Brain microvascular endothelial cell (primary cell): Measurements from ENCODE around the gene JAG2.

ENCODE experiments used
- DNase-seq: peaks from one replicate; pipeline ENCODE4 v3.0.0-alpha.2; 2020
- H3K27ac ChIP-seq: fragments of 250-450 bp; sonication (Bioruptor Pico); 2 replicates; pipeline ENCODE4 v1.5.1; 2020; ENCODE audit warnings: mild to moderate bottlenecking, moderate library complexity
- H3K27me3 ChIP-seq: fragments of 250-450 bp; sonication (Bioruptor Pico); replicated peaks from 2 replicates; pipeline ENCODE4 v1.5.1; 2020; ENCODE audit warnings: mild to moderate bottlenecking
- H3K36me3 ChIP-seq: fragments of 250-450 bp; sonication (Bioruptor Pico); replicated peaks from 2 replicates; pipeline ENCODE4 v1.5.1; 2020; ENCODE audit warnings: mild to moderate bottlenecking
- H3K4me3 ChIP-seq: 2 replicates; pipeline ENCODE4 v1.5.1; 2011; ENCODE audit warnings: low read depth, mild to moderate bottlenecking, control low read depth, low read length, moderate library complexity
- CTCF ChIP-seq: IDR thresholded peaks from 2 replicates; pipeline ENCODE4 v1.5.1; 2011; ENCODE audit warnings: low read depth, mild to moderate bottlenecking, moderate library complexity, low read length, control low read depth, inconsistent platforms; ENCODE audit errors: missing control alignments
- in situ Hi-C: cut with HindIII; loops from 2 replicates; pipeline ENCODE4 v1.10.0; 2017; ENCODE audit warnings: low sequenced_read_pairs, low pct_ligation_motif_present

The JAG2 gene

GRCh38 chr14:105168496-105168978 is at the start of gene JAG2:
Gene JAG2 (minus strand): TSS chr14:105168776. CDS start chr14:105168420, 356 bp downstream.
- H3K36me3 ChIP-seq = no peaks in the 10 kb centered on the region
- H3K27ac ChIP-seq = no peak within 1 kb of the TSS
- H3K4me3 ChIP-seq = no peak within 1 kb of the TSS
- H3K27me3 ChIP-seq = peaks cover 17% of the 10 kb centered on the region
- peak; percentile 12 for DNase-seq
- in situ Hi-C loops = no loop called here
- TF ChIP-seq CTCF = no peak

DNA sequence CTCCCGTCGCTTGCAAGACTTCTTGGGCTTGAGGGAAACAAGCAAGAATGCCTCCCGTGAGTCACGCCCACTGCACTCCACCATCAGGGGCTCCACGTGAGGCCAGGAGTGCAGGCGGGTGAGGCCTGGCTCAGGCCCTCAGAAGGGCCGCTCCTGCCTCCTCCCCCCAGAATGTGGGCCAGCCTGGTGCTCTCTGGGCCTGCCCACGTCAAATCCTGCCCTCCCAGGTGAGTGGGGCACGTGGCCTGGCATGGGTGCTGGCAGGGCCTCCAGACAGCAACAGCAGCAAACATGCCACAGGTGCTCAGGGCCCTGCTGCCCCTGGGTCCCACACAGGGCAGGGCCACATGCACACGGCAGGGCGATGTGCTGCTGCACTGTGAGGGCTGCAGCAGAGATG is 49.2 kb upstream of the JAG2 start:
- H3K36me3 ChIP-seq = peaks cover 22% of the 10 kb centered on the region
- TF ChIP-seq CTCF = no peak
- H3K4me3 ChIP-seq = no peak overlapping the region
- H3K27ac ChIP-seq = no peak overlapping the region
- DNase-seq = no peak
- H3K27me3 ChIP-seq = no peaks in the 10 kb centered on the region
- in situ Hi-C loops = no loop called here

DNA sequence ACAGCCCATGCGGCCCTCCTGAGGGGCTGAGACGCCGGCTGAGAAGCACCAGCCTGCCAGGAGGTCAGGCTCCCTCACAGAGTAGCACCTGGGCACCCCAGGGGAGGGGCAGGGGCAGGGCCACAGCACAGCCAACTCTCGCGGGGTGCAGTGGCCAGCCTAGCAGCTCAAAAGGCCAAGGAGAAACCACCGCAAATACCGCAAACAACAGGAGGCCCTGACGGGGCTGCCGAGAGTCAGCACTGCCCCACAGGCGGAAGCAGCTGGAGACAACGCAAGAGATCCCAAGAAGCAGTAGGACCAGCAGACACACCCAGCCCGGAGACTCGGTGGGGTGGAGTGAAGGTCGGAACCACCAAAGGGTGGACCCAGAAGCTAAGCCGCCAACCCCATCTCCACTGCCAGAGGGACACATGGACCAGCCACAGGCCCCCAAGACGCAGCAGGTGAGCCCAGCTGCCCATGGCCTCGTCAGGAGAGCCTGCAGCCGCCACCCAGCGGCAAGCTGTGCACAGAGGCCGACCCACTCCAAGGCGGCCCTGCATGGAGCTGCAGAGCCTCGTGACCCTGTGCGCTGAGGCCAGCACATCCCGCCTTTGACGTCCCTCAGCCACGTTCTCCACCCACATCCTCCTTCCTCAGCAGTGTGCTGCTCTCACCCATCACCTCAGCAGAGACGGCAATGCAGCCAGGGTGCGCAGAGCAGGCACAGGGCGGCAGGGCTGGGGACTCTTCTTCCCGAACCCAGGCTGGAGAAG is 48.1 kb upstream of the JAG2 start:
- no peak overlapping the region for H3K4me3 ChIP-seq
- in situ Hi-C loops = no loop called here
- no peaks in the 10 kb centered on the region for H3K27me3 ChIP-seq
- H3K27ac ChIP-seq = no peak overlapping the region
- no peak for TF ChIP-seq CTCF
- H3K36me3 ChIP-seq = peaks cover 22% of the 10 kb centered on the region
- no peak for DNase-seq

GRCh38 chr14:105215602-105216001 is 47.0 kb upstream of the JAG2 start:
- no peak overlapping the region for H3K27ac ChIP-seq
- TF ChIP-seq CTCF = no peak
- in situ Hi-C loops = no loop called here
- no peak overlapping the region for H3K4me3 ChIP-seq
- no peaks in the 10 kb centered on the region for H3K27me3 ChIP-seq
- peaks cover 17% of the 10 kb centered on the region for H3K36me3 ChIP-seq
- DNase-seq = no peak

DNA sequence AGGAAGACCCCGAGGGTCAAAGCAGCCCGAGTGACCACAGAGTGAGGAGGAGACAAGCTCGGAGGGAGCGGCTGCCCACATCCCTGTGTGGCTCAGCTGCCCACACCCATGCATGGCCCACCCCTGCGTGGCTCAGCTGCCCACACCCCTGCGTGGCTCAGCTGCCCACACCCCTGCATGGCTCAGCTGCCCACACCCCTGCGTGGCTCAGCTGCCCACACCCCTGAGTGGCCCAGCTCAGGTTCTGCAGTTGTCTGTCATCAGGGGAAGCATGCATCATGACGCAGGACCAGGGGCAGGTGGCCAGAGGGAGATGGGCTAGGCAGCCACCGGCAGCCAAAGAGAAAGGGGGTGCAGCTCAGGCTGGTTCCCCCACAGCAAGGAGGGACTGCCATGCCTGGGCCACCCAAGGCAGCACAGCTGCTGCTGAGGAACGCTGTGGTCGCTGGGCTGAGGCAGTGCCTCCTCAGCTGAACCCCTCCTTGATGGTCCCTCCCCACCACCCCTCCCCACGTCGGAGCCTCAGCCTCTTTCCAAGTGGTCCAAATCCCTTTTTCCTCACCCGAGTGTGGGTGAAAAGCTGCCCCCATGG is 45.8 kb upstream of the JAG2 start:
- in situ Hi-C loops = no loop called here
- no peaks in the 10 kb centered on the region for H3K27me3 ChIP-seq

More for the DNA sequence above, 45.8 kb upstream of the JAG2 start:
- no peak for TF ChIP-seq CTCF
- Histone ChIP-seq H3K27ac (no peak overlapping the region), H3K36me3 (peaks cover 18% of the 10 kb centered on the region), H3K4me3 (no peak overlapping the region)
- DNase-seq = no peak
